GM18951 (cell line): Measurements from ENCODE around the gene DUSP1.

ENCODE experiments used
- POLR2A ChIP-seq: IDR thresholded peaks from 4 replicates; pipeline ENCODE4 v1.6.1; 2011; ENCODE audit warnings: mild to moderate bottlenecking; ENCODE audit not compliant: insufficient read length, insufficient read depth; ENCODE audit errors: extremely low read depth
- in situ Hi-C: fragments of 300-500 bp; cut with MboI; formaldehyde crosslinking; loops from one replicate; pipeline ENCODE4 v1.12.0; 2022; ENCODE audit warnings: low sequenced_read_pairs, mixed read lengths, inconsistent platforms; ENCODE audit not compliant: unreplicated experiment

The DUSP1 gene

GRCh38 chr5:172758834-172759149, 12.2 kb downstream of the DUSP1 start:
- no peak for TF ChIP-seq POLR2A
- in situ Hi-C loops, result no loop called here

- TF ChIP-seq POLR2A, result no peak
- in situ Hi-C loops, result no loop called here
Measured at GRCh38 chr5:172758077-172758833, 12.7 kb downstream of the DUSP1 start.

- TF ChIP-seq POLR2A, result no peak
- in situ Hi-C loops, result no loop called here
Measured at GRCh38 chr5:172757394-172758010, 13.5 kb downstream of the DUSP1 start.

GRCh38 chr5:172756764-172757393, 14.1 kb downstream of the DUSP1 start:
- TF ChIP-seq POLR2A, result no peak

GRCh38 chr5:172754596-172755356, 16.2 kb downstream of the DUSP1 start:
- TF ChIP-seq POLR2A, result no peak
- in situ Hi-C loops, result no loop called here

More at GRCh38 chr5:172756764-172757393, 14.1 kb downstream of the DUSP1 start:
- in situ Hi-C loops, result no loop called here

- TF ChIP-seq POLR2A, result no peak
- in situ Hi-C loops, result no loop called here
Measured at GRCh38 chr5:172753101-172753500, 17.9 kb downstream of the DUSP1 start.

- TF ChIP-seq POLR2A, result no peak
- in situ Hi-C loops, result no loop called here
Measured at GRCh38 chr5:172751761-172752510, 19.1 kb downstream of the DUSP1 start.

GRCh38 chr5:172749881-172750633, 20.9 kb downstream of the DUSP1 start:
- in situ Hi-C loops, result no loop called here
- no peak for TF ChIP-seq POLR2A

- in situ Hi-C loops, result no loop called here
- TF ChIP-seq POLR2A, result no peak
Measured at GRCh38 chr5:172749076-172749475, 21.9 kb downstream of the DUSP1 start.

- in situ Hi-C loops, result no loop called here
- TF ChIP-seq POLR2A, result no peak
Measured at GRCh38 chr5:172748341-172748843, 22.6 kb downstream of the DUSP1 start.

- in situ Hi-C loops, result no loop called here
- no peak for TF ChIP-seq POLR2A
Measured at GRCh38 chr5:172747471-172747870, 23.5 kb downstream of the DUSP1 start.

GRCh38 chr5:172746725-172747124, 24.3 kb downstream of the DUSP1 start:
- TF ChIP-seq POLR2A, result no peak
- in situ Hi-C loops, result no loop called here
